ENCODE results near the gene AFF3.

AFF3 gene

DNA sequence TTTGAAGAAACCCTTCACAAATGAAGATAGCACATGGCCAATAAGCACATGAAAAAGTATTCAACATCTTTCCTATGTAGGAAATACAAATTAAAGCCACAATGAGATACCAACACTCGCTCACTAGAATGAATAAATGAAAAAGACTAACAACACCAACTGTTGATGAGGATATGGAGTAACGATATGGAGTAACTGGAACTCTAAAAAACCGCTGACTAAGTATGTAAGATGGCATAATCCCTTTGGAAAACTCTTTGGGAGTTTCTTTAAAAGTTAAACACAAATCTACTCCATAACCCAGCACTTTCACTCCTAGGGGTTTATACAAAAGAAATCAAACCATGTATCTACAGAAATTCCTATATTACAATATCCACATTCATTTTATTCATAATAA, 220.5 kb downstream of the AFF3 start:
- no peak for DNase-seq

- no peak for DNase-seq
Measured at GRCh38 chr2:99918389-99918788, 224.0 kb downstream of the AFF3 start.

GRCh38 chr2:99915108-99915675, 227.2 kb downstream of the AFF3 start:
- DNase-seq, result no peak

GRCh38 chr2:99911736-99912135, 230.7 kb downstream of the AFF3 start:
- no peak for DNase-seq

- DNase-seq, result no peak
Measured at GRCh38 chr2:99910902-99911301, 231.5 kb downstream of the AFF3 start.

DNA sequence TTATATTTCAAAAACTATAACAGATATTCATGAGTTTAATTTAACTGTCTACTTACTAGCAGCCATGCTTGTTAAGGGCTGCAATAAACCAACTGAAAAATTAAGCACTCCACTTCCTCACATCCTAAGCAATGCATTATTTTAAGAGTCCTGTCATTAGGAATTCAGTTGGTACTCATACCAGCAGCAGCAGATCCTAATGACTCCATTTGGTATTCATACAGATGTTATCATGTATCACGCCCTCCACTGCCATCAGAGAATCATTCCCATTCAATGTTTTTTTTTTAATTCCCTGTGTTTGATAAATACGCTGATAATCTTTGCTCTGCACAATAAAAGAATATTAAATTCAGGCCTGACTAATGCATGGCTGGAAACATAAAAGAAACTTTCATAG, 236.8 kb downstream of the AFF3 start:
- no peak for DNase-seq

DNA sequence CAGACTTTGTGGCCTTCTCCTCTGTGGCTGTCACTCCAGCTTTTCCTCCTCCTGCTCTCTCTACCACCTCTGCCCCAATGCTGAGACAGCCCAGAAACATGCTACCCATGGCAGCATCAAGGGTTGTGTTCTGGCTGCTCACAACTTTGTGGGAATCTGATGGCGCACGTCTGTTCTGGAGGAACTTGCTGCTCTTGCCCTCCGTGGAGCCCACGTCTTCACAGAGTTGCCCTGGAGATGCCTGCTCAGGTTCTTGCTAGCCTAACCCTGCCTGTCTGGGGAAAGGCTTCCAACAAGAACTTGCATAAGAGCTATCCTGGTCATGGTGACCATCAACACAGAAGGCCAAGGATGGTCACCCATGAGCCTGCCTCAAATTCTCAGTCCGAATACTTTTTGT, 237.4 kb downstream of the AFF3 start:
- DNase-seq, result no peak

GRCh38 chr2:99903981-99904380, 238.4 kb downstream of the AFF3 start:
- DNase-seq, result no peak

GRCh38 chr2:99900556-99900955, 241.8 kb downstream of the AFF3 start:
- no peak for DNase-seq

- no peak for DNase-seq
Measured at GRCh38 chr2:99899882-99900281, 242.5 kb downstream of the AFF3 start.

GRCh38 chr2:99899058-99899855, 243.1 kb downstream of the AFF3 start:
- no peak for DNase-seq

- DNase-seq, result no peak
Measured at GRCh38 chr2:99898336-99899048, 243.9 kb downstream of the AFF3 start.

DNA sequence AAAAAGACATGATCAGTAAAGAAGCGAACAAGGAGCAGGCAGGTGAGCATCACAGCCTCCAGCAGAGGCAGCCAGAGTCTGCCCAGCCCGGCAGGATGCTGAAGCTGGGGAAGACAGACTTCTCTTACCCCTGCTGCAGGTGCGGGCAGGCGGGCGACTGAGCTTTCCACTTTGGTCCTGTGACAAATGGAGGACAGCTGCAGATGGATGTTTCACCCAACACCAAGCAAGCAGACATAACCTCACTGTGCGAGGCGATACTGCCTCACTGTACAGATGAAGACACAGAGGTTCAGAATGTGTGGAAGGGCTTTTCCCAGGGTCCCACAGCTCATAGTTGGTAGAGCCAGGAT, 251.0 kb downstream of the AFF3 start:
- DNase-seq, result no peak

DNA sequence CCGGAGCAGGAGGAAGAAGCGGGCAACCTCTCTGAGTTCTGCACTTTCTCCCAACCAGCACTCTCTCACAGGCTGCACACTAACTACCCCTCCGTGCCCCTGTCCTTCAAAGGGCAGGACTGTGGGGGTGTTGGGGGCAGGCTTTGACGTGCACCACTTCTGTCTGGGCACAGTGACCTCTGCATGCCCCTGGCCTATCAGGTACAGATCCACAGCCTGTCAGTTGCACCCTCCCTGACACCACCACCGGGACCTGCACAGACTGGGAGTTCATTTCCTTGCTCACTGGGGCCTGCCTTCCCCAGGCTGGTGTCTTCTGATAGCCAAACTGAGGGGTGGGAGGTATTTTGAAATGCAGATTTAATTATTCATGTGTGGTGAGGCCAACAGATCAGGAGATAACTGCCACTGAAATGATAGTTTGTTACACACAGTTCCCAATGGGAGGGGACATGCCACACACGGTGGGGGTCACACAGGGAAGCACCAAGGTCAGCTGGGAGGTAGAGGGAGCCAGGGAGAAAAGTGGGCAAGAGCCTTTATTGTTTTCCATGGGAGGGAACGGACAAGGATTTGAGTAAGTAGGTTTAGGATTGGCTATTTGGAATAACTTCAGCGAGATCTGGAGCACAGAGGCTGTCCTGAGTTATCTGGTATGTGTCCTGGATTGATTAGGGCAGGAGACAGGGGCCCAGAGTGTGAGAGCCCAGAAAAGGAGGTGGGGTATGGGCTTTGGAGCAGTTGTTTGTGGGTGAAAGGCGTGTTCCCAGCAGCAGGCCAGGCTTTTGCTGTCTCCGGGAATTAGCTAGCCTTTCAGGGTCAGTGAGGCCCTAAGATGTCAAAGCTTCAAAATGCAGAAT, 251.6 kb downstream of the AFF3 start:
- no peak for DNase-seq

GRCh38 chr2:99888617-99889016, 253.8 kb downstream of the AFF3 start:
- no peak for DNase-seq

DNA sequence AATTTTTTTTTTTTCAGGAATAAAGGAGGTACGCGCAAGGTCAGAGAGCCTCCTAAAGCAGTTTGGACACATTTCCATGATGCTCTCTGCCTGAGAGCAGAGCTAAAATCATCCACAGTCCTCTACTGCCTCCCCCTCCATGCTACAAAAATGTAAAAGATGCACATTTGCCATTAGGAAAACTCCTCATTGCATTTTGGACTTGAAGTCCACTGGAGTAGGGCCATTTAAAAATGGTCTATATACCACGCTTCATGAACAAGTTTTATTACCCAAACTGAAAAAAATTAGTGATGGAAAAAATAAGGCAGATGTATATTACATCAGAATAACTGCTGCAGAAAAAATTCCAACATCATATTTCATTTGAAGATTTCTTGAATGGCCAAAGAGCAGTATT, 256.0 kb downstream of the AFF3 start:
- DNase-seq, result no peak

DNA sequence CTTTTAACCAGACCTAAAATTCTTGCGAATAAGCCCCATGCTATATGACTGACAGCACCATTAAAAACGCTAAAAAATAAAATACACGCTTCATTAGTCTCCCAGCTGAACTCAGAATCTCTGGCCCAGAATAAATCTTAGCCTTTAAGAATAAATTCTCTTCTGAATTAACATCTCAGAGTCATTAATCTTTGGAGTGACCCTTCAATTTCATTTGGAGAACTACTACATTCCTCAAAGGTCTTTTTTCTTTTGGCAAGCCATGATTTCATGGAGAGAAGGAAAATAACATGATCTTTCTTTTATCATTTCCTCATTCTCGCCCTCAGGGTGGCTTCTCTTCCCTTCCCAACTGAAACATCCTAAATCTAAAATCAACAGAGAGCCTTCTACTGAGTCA, 259.0 kb downstream of the AFF3 start:
- DNase-seq, result no peak

GRCh38 chr2:99881901-99882591, 260.3 kb downstream of the AFF3 start:
- no peak for DNase-seq

- no peak for DNase-seq
Measured at GRCh38 chr2:99880964-99881294, 261.5 kb downstream of the AFF3 start.

DNA sequence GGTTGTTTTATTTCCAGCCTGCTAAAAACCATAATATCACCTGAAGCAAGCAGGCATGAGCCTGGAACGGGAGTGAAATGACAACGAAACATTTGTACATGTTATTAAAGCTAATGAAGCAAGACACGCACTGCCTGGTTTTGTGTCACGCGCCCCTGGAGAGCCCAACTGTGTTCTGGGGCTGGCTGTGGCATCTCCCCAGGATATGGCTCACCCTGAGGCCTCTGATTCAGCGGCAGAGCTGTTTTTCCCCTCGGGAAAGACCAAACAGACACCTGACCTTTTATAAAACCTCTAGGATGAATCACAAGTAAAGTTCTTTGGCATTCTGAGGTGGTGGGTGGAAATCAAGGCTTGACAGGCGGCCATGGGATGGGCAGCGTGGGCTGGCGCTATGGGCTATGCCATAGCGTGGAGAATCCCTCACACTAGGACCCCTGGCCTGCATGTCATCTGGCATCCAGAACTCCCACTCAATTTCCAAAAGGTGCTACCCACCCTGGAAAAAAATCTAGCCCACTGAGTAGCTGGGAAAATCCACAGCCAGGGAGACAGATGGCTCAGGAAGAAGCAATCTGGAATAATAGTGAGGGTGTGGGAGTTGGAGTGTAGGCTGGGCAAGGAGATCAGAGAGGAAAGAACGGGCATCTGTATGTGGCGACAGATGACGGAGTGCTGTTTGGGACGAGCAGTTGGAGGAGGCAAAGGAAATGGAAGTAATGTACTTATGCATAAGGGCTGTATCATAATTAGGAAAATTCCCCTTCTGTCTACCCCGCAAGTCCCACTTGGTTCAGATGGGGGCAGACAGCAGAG, 262.0 kb downstream of the AFF3 start:
- DNase-seq, result no peak

GRCh38 chr2:99879481-99879880, 262.9 kb downstream of the AFF3 start:
- no peak for DNase-seq

Measured in NK-92 treated with Interleukin-12 subunit alpha and Interleukin-12 subunit beta, amount 100 ng/mL, for 24 hours (cell line).